RWPE1 (cell line): ENCODE measurements around the gene TNS3.
A peak's percentile ranks its signal among the peaks of the same experiment; 100 is the strongest.

Experiments used
- CTCF ChIA-PET: fragments of 350-600 bp; sonication (Branson Sonifier 250); formaldehyde crosslinking; extraction: SDS; loops from one replicate; lab custom pipeline; 2021; lab: Yijun Ruan, JAX
- POLR2A ChIA-PET: fragments of 400-600 bp; formaldehyde crosslinking; extraction: SDS; loops from one replicate; lab custom pipeline; 2020; ENCODE audit warnings: antibody characterized with exemption; ENCODE audit not compliant: low non-redundant PET; lab: Yijun Ruan, JAX
- DNase-seq: peaks from one replicate; pipeline ENCODE4 v3.0.0; 2012; ENCODE audit warnings: low spot score
- H3K27ac ChIP-seq: fragments of 450-650 bp; 2 replicates; pipeline ENCODE4 v1.5.1; 2017
- CTCF ChIP-seq: fragments of 450-650 bp; conservative IDR thresholded peaks from 2 replicates; pipeline ENCODE4 v1.5.1; 2017; ENCODE audit warnings: low read depth, mild to moderate bottlenecking

Gene TNS3

DNA sequence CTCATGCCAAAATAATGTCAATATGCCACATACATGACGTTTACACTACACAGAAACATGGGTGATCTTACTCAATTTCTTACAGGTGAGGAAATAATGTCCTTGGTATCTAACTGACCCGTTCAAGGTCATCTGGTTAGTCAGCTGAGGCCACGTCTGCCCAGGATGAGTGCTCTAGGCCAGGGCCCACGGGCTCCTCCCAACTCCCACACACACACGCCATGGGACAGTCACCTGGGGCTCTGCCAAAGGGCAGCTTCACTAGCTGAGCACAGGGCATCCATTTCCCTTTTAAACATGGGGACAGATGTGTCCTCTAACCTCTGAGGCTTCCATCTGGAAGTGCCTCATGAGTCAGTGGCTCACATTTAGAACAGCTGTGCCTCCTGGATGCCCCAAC, 123.9 kb downstream of the TNS3 start:
- POLR2A ChIA-PET = no interaction called here
- CTCF ChIA-PET = interaction anchor here (0.8 to 1.3 kb wide), 2 partner anchors 23 to 361 kb away, joined by 3 to 6 read pairs; no protein-coding TSS in a partner anchor
- no peak for TF ChIP-seq CTCF
- peak overlapping the region; percentile 50 for H3K27ac ChIP-seq
- DNase-seq = peak; percentile 34

DNA sequence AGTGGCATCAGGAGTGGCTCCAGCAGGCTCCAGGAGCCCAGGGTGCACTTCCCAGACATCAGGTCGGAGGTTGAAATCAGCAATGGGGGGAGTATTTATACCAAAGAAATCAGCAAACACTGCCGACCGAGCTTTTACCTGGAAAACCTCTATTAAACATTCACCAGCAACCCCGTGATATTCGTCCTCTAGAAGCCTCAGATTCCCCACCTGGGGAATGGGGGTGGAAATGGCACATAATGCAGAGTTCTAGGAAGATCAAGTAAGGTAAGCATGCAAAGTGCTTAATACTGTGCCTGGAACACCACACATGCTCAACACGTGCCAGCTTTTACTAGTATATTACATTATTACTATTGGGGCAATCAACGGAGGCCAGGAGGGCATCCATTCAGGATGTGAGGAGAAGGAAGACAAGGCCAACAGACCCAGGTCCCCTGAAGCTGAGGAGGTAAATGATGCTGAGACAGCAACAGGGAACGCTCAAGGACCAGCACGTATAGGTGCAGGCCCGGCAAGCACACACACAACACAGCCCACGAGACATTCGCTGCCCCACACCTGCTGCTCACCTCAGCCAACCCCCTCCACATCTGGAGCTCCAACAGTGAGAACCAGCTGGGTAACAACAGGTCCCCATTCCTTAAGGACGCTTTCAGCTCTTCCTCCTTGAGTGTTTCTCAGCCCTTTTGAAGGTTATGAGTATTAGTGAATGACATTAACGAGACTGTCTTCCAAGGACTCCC, 125.5 kb downstream of the TNS3 start:
- TF ChIP-seq CTCF = no peak
- CTCF ChIA-PET = interaction anchor here (0.6 kb wide), 1 partner anchor 28 kb away, joined by 3 read pairs; no protein-coding TSS in a partner anchor
- DNase-seq = no peak
- peak overlapping the region; percentile 89 for H3K27ac ChIP-seq
- POLR2A ChIA-PET = no interaction called here

GRCh38 chr7:47455872-47456185, 126.1 kb downstream of the TNS3 start:
- H3K27ac ChIP-seq = peak overlapping the region; percentile 89
- POLR2A ChIA-PET = no interaction called here
- no peak for DNase-seq
- CTCF ChIA-PET = no interaction called here
- TF ChIP-seq CTCF = no peak

DNA sequence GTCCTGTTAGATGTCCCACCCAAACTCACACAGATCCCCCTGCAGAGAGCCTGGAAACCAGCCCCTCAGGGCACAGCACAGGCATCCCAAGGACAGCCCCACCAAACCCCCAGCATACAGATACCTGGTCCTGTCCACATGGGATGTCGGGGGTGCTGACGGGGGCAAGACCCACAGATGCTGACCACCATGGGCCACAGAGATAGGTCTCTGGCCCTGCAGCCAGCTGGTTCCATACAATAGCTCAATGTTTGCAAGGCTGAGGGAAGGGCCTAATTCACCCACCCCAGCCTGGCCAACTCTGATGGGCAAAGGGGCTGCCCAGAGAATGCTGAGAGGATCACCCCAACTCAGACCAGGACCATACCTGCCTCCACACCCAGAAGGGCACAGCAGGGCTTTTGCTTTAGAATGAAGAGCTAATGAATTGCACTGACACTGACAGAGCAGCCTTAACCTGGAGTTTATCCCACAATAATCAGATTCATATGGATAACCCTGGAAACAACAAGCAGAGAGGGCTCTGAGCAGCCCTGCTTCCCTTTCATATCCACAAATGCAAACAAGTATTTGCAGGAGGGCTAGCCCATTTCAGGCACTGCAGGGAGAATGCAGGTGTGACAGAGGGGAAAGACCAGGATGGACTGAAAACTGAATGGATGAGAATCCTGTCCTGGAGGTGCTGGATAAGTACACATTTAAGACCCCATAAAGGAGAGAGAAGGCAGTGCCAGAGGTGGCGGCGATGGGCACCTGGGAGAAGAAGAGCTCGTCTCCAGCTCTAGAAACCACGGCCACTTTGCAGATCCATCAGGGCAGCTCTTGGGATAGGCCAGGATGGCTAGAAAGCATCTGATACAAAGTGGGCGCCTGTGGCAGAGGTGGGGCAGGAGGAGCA, 126.7 kb downstream of the TNS3 start:
- no peak for DNase-seq
- H3K27ac ChIP-seq = peak overlapping the region; percentile 89
- ChIA-PET POLR2A (no interaction called here), CTCF (no interaction called here)
- TF ChIP-seq CTCF = no peak

DNA sequence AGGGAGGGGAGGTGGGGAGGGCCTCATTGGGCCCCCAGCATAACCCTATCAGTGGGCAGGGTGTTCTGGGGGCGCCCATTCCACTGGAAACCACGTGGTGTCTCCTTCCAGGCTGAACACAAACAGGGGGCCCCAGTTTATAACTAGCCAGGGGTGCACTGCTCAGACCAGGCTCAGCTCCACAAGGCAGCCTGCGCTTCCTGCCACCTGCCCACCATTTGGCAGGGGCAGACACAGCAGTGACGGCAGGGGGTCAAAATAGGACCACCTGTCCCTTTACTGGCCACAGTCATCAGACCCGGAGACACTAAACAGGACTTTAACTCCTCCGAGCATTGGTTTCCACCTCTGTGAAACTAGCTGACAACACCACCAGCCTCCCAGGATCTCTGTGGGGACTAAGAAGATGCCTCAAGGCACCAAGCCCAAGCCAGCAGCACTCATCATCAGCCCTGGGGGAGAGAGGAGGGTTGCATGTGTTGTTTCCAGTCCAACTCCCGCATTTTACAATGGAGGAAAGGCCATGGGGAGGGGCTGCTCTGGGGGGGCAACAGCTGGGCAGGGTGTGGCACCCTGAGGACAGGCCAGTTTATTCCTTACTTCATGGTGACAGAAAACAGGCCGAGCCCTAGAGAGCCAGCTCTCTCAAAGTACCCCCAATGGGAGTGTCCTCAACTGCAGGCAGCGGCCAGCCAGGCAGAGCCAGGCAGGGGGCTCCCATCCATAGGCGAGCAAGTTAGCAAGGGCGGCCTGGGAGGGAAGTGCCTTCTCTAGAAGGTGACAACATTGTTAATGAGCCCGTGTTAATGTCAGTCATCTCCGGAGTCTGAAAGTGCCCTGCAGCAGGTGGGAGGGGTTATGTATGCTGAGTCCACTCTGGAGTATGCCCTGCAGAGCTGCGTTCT, 127.6 kb downstream of the TNS3 start:
- peak overlapping the region; percentile 89 for H3K27ac ChIP-seq
- DNase-seq = no peak
- CTCF ChIA-PET = no interaction called here
- TF ChIP-seq CTCF = no peak
- POLR2A ChIA-PET = no interaction called here
